GM19397 (cell line): ENCODE measurements around the gene CEP20.

Source experiments
- ATAC-seq: cut with Tn5 transposase; IDR thresholded peaks from one replicate; pipeline ENCODE4 v1.9.1; 2021; ENCODE audit warnings: mild to moderate bottlenecking, moderate library complexity; ENCODE audit not compliant: unreplicated experiment

The CEP20 gene

DNA sequence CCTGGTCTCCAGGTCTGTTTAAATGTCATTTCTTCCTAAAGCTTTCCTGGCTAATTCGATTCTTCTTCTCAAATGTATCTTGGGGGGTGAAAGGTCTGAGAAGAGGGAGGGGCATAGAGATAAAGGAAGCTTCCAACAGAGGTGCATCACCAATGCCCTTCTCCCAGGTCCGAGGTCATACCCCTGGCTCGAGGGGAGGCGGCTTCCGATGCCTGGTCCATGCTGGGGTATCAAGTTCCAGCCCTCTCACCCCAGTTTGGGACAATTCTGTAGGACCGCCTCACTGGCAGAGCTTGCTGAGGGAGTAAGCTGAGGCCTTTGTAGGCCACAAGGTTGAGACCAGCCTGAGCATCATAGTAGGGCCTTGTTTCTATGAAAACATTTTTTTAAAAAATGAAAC is 10.3 kb upstream of the CEP20 start:
- no peak for ATAC-seq

DNA sequence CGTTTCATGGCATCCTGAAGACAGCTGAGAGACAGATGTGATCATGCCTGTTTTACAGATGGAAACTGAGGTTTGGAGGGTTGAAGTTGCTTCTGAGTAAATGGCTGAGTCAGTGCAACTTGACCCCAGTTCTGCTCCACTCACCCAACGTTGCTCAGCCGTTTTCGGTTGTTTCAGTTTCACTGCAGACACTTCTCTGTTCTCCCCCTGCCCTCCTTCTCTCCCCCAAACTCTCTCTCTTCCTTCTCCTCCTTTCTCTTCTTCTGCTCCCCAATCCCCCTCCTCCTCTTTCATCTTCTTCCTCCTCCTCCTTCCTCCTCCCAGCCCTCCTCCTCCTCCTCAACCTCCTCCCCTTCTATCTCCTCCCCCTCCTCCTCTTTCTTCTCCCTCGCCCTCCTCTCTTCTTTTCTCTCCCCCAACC is 9.4 kb upstream of the CEP20 start:
- no peak for ATAC-seq

DNA sequence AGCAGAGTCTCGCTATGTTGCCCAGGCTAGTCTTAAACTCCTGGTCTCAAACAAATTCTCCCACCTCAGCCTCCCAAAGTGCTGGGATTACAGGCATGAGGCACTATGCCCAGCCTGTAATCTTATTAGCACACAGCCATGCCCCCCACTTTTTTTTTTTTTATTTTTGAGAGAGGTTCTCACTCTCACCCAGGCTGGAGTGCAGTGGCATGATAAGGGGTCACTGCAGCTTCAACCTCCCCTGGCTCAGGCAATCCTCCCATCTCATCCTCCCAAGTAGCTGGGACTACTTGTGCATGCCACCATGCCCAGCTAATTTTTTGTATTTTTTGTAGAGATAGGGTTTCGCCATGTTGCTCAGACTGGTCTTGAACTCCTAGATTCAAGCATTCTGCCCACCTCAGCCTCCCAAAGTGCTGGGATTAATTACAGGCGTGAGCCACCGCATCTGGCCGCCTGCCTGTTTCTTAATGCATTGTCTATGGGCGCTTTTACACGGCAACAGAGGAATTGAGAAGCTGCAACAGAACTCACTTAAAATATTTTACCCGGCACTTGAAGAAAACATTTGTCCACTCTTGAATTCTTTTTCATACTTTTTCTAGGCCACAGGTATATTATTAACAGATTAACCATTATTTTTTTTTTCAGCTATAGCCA is 8.8 kb upstream of the CEP20 start:
- no peak for ATAC-seq

DNA sequence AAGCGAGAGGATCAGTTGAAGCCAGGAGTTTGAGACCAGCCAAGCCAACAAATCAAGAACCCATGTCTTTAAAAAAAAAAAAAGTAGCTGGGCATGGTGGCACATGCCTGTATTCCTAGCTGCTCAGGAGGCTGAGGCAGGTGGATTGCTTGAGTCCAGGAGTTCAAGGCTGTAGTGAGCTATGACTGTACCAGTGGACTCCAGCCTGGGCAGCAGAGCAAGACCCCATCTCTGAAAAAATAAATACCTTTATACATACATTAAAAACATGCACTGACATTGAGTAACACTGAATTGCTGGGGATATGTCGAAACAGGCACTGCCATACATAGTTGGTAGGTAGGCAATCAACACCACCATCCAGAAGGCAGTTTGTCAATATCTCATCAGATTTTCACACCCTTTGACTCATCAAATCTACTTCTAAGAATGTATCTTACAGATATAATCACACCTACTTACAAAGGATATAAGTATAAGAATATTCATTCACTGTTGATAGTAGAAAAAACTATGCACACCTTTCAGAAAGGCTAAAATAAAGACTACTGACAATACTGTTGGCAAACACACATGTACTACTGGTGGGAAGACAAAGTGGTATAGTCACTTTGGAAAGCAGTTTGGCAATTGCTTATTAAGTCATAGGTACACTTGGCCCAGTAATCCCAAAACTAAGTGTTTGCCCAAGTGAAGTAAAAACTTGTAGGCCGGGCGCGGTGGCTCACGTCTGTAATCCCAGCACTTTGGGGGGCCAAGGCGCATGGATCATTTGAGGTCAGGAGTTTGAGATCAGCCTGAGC is 6.4 kb upstream of the CEP20 start:
- ATAC-seq, result no peak

DNA sequence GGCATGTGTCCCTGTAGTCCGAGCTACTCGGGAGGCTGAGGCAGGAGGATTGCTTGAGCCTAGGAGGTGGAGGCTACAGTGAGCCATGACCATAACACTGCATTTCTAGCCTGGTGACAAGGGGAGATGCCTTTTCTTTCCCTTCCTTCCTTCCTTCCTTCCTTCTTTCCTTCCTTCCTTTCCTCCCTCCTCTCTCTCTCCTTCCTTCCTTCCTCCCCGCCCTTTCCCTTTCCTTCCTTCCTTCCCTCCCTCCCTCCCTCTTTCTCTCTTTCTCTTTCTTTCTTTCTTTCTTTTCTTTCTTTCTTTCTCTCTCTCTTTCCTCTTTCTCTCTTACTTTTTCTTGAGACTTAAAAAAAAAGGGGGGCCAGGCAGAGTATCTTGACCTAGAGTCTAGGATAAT is 3.1 kb upstream of the CEP20 start:
- ATAC-seq, result no peak

DNA sequence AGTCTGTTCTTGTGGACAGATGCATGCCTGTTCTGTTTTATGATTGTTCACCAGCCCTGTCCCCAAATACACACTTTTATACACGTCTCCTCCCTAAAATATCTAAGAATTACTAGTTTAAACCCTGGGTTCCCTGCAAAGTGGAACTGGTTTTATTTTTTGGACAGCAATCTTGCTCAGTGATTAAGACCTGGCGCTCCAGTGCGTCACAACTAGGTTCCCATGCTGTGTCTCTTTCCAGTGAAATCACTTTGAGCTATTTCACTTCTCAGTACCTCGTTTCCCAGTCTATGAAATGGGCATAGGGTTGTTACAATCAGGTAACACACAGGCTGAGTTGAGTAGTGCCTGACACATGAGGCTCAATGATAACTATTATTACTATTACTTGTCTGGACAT is 1.1 kb downstream of the CEP20 start:
- no peak for ATAC-seq

DNA sequence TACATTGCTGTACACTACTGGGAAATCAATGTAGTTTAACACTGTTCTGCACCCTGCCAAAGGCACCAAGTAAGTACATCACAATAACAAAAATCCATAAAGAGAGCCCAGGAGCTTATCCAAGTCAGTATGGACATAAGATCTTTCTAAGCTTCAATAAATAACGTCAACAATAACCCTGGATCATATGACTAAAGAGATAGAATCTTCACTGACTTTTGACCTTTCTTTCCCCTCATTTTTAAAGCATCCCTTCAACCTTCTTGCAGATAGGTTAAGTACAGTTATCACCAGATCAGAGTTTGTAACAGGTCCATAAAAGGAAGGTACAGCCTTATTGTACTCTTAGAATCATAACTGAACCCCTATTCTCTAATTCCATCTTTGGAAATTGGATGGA is 2.3 kb downstream of the CEP20 start:
- ATAC-seq, result no peak

DNA sequence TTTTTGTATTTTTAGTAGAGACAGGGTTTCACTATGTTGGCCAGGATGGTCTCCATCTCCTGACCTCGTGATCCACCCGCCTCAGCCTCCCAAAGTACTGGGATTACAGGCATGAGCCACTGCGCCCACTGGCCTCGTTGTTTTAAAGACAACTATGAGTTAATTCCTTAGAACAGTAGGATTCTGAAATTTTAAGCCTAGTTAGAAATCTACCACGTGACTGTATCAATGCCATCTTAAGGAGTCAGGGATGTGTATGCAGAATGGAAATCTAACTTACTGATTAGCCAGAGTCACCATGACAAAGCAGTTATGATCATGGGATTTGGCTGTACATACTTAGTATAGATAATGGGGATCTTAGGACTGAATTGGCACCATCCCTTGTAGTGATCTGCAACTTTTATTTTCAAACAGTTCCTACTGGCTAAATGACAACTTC is 2.8 kb downstream of the CEP20 start:
- ATAC-seq, result no peak

DNA sequence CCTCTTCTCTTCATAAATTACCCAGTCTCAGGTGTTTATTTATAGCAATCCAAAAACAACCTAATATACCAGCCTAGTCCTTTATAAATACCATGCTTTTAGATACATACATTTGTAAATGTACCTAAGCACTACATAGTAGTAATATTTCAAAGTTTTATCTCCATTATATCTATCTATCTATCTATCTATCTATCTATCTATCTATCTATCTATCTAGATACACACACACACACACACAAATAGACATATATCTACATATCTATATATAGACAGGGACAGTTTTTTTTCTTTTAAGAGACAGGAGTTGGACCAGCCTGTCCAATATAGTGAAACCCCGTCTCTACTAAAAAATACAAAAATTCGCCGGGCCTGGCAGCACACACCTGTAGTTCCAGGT is 5.8 kb downstream of the CEP20 start:
- no peak for ATAC-seq

DNA sequence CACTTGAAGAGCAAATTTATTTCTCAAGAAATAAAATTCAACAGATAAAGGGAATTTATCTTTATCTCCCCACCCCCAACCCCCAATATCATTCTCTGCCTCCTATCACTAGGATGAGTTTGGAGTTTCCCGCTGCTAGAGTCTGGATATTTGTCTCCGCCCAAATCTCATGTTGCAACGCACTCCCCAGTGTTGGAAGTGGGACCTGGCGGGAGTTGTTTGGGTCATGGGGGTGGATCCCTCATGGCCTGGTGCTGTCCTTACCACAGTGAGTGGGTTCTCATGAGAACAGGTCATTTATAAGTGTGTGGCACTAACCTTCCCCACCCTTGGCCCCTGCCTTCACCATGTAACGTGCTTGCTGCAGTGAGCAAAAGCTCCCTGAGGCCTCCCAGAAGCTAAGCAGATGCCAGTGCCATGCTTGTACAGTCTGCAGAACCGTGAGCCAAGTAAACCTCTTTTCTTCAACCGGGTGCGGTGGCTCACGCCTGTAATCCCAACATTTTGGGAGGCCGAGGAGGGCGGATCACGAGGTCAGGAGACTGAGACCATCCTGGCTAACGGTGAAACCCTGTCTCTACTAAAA is 6.5 kb downstream of the CEP20 start:
- no peak for ATAC-seq

DNA sequence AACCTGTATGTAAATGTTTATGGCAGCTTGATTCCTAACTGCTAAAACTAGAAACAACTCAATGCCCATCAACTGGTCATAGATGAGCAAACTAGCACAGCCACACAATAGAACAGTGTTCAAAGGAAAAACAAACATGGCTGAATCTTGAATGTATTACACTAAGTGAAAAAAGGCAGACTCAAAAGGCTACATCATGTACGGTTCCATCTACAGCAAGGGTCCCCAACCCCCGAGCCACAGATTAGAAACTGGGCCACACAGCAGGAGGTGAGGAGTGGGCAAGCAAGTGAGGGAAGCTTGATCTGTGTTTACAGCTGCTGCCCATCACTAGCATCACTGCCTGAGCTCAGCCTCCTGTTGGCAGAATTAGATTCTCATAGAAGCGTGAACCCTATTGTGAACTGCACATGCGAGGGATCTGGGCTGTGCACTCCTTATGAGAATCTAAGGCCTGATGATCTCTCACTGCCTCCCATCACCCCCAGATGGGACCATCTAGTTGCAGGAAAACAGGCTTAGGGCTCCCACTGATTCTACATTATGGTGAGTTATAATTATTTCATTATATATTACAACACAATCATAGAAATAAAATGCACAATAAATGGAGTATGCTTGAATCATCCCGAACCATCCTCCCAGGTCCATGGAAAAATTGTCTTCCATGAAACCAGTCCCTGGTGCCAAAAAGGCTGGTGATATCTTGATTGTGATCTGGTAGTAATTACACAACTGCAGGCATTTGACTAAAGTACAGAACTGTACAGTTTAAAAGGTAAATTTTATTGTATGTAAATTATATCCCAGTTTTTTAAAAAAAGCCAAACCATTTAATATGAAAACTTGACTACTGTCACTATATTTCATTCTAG is 7.7 kb downstream of the CEP20 start:
- no peak for ATAC-seq

DNA sequence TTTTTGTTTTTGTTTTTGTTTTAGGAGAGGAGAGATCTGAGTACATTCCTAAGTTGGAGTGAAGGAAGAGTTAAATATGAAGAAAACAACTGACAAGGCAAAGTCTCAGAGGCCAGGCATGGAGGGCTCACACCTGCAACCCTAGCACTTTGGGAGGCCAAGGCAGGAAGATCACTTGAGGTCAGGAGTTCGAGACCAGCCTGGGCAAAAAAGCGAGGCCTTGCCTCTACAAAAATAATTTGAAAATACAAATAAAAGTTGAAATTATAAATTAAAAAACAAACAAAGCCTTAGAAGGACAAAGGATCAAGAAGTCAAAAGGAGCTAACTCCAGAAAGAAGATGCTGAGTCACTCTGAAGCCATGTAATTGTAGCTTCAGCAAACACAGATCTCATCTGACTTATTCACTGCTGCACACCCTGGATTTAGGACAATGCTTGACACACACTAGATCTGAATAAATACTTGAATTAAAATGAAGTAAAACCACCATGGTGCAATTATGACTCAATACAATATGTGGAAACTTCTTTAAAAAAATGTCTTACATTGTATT is 9.1 kb downstream of the CEP20 start:
- ATAC-seq, result no peak

DNA sequence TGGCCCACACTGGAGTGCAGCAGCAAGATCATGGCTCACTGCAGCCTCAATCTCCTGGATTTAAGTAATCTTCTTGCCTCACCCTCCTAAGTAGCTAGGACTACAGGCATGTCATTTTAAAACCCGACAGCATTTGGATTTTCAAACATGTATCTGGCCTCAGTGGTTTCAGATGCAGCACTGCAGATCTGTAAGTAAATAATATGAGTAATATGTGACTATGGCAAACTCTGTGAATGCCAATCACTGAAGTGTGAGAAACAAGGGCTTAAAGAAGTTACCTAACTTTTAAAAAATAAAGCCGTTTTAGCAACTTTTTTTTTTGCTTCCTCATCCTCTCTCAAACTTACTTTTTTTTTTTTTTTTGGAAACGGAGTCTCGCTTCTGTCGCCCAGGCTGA is 11.9 kb downstream of the CEP20 start:
- ATAC-seq, result no peak

DNA sequence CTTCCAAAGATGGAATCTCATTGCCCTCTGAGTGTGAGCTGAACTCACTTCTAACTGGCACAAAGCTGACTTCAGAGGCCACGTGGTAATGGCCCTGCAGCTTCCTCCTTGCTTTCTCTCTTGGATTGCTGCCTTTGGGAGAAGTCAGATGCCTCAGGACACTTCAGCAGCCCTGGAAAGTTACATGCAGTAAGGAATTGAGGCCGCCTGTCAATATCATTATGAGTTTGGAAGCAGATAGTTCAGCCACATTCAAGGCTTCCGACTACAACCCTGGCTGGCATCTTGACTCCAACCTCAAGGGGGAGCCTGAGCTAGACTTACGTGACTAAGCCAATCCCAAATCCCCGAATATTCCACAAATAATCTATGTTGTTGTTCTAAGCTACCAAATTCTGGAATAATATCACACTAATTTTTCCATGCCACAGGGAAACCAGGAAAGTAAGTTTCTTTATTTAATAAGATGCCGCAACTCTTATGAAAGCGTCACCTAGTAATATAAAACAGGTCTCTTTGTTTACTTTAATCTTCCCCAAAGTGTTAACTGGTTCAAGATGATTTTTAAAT is 13.6 kb downstream of the CEP20 start:
- no peak for ATAC-seq

DNA sequence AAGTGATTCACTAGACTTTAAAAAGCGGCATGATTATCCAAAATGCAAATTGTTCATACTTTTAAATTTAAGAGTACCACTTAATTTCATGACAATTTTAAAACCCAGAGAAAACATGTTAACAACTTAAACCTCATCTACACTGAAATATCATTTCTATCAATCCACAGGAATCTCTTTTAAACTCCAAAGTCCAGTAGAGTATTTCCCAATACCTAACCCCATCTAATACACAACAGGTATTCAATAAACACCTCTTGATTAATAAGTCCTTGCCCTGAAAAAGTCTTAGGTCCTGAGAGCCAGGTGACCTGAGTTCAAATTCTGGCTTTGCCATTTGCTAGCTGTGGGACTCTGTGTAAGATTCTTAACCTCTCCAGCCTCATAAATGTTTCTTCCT is 14.7 kb downstream of the CEP20 start:
- no peak for ATAC-seq

DNA sequence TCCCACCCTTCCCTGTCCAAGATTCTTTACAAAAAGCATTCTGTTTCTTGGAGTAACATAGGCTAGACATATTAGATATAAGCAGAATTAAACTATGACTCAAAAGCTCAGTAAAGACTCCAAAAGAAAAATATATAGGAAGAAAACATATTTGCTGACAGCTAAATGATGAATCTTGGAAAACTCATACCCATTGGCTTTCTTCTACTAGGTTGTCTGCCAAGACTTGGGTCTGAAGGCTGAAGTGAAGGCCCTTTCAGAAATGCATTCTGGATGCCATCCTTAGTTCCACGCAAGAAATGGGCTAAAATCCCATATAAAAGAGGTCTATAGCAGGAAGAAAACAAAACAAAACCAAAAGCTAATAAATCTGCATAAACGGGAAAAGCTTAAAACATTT is 15.1 kb downstream of the CEP20 start:
- ATAC-seq, result no peak

DNA sequence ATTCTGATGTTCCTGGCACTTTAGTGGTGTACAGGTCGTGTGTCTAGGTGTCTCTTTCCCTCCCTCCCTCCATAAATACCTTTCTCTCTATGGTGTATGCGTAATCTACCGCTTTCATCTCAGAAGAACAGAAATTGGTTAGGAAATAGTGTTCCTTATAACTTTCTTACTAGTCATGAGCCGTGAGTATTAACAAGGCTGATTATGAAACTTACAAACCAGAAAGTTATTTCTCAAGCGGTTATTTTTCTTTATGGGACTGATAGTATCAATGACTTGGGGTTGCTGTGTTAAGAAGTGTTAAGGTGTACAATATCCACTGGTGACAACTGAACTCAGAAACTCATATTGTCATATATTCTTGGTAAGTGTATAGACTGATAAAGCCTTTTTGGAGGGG is 18.4 kb downstream of the CEP20 start:
- no peak for ATAC-seq

DNA sequence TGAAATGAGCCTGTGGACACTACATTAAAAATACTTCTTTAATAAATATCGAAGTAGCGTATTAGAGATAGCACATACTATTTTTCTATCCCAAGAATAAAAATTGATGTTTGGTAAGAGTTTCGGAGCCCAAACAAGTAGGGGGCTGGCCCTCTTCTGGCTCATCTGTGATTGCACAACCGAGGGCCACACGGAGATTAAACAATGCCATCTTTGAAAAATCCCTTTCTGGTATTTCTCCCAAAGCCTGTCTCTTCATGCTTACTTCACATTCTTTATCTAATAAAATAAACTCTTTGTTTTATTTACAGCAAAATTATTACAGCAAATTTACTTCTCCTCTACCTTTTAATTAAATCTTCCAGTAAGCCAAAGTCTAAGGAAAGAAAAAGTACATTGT is 22.0 kb downstream of the CEP20 start:
- no peak for ATAC-seq

DNA sequence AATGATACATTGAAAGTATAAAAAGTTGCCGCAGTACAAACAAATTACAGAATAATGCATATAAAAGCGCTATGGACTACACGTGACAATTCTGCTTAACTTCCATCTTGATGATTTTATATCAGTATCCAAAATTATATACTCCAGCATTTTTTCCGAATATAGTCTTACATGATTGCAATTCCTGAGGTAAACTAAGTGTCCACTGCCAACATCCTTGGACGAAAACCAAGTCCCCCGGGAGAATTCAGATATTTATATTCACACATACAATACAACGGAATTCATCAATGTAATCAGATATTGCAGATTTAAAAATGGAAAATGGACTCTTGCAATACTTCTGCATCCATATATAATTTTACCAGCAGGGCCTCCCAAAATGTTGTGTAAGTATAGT is 22.7 kb downstream of the CEP20 start:
- ATAC-seq, result no peak

DNA sequence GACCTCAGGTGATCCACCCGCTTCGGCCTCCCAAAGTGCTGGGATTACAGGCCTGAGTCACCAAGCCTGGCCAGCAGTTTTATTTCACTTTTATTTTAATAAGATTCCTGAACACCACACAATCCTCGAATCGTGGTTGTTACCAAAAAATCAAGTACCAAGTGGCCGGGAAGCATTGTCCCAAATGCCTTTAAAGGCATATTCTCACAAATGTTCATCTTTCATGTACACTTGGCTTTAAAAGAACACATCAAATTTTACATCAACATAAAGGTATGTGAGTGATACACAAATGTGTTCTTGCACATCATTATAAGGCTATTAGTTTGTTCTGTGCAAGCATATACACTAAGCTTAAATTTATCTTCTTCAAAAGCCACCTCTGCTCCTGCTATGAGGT is 23.5 kb downstream of the CEP20 start:
- ATAC-seq, result no peak

DNA sequence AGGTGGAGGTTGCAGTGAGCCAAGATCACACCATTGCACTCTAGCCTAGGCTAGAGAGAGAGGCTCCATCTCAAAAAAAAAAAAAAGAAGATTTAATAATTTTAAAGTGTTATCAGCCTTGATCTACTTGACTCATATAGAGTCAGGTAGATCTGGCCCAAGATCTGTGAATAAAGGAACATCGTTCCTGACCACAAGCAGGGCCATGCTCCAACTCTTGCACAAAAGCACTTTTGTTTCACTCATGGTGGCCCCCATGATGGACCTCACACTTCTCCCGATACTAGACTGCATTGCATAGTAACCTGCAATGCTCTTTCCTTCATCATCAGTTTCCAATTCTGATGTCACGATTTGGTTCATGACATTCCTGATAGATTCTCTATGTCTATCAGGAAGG is 26.4 kb downstream of the CEP20 start:
- ATAC-seq, result no peak
